Esophagus muscularis mucosa (tissue), 4 donors: Measurements from ENCODE around the gene ABCA2. TPM values are rescaled to one million over a fixed set of nuclear protein-coding genes. Genes with fewer than 3 reads are reported as not detected.

Source experiments
- DNase-seq: peaks from one replicate; pipeline ENCODE4 v3.0.0-alpha.2; 2017; ENCODE audit errors: extremely low spot score
- H3K27ac ChIP-seq, 4 donors: fragments of 200-600 bp; sonication (generic); replicated peaks in 1 of 4; 1 replicate in 3 of 4; 2 replicates in 1 of 4; pipeline ENCODE4 v1.5.1; 2016 to 2019; ENCODE audit warnings: mild to moderate bottlenecking in 1 of 4
- H3K27me3 ChIP-seq, 4 donors: fragments of 200-600 bp; sonication (generic); one replicate each; pipeline versions ENCODE4 v1.5.1 to v1.6.0; 2016 to 2019
- H3K36me3 ChIP-seq, 4 donors: fragments of 200-600 bp; sonication (generic); one replicate each; pipeline ENCODE4 v1.5.1; 2016 to 2019
- H3K4me1 ChIP-seq, 4 donors: fragments of 200-600 bp; sonication (generic); one replicate each; pipeline ENCODE4 v1.5.1; 2016 to 2019
- H3K4me3 ChIP-seq, 4 donors: fragments of 200-600 bp; sonication (generic); 1 replicate in 2 of 4; 2 replicates in 2 of 4; pipeline ENCODE4 v1.5.1; 2016 to 2019; ENCODE audit warnings: mild to moderate bottlenecking in 4 of 4, moderate library complexity in 1 of 4
- H3K9me3 ChIP-seq, 4 donors: fragments of 200-600 bp; sonication (generic); 1 replicate in 3 of 4; 2 replicates in 1 of 4; pipeline ENCODE4 v1.5.1; 2016 to 2019
- EP300 ChIP-seq: sonication (generic); formaldehyde crosslinking; IDR thresholded peaks from one replicate; pipeline ENCODE4 v1.6.1; 2017; ENCODE audit warnings: antibody characterized with exemption
- POLR2A ChIP-seq: fragments of 450-650 bp; IDR thresholded peaks from one replicate; pipeline ENCODE4 v1.6.1; 2017; ENCODE audit warnings: antibody characterized with exemption, moderate library complexity, mild to moderate bottlenecking, low read depth
- POLR2AphosphoS5 ChIP-seq, 2 donors: sonication (generic); formaldehyde crosslinking; IDR thresholded peaks; one replicate each; pipeline ENCODE4 v1.6.1; 2017; ENCODE audit warnings: antibody characterized with exemption in 2 of 2
- WGBS: methylation state at CpG from one replicate; pipeline ENCODE4 v1.1.5; 2018; 5-methylcytosine and 5-hydroxymethylcytosine counted together
- intact Hi-C: fragments of 100-400 bp; cut with DNase I; formaldehyde crosslinking; loops from one replicate; pipeline ENCODE4 v1.15.1; 2023
- total RNA-seq, 4 donors: library from RNA; depleted of rRNA; stranded (reverse); fragments of >200 nt; gene quantifications; one replicate each; pipeline versions ENCODE4 v1.1.0 to v1.2.1, GENCODE V29; 2016
- TF ChIP-seq, protein P1 (sequence below), 3 experiments: fragments of 200-600 bp in 2 of 3; fragments of 450-650 bp in 1 of 3; sonication (generic) in 2 of 3; IDR thresholded peaks; one replicate each; pipeline ENCODE4 v1.5.1; 2017 to 2019; ENCODE audit warnings: antibody characterized with exemption in 3 of 3, mild to moderate bottlenecking in 2 of 3, moderate library complexity in 1 of 3

The ABCA2 gene
- total RNA-seq, 4 donors from 2014 or later: 17.4 to 30.9 (median 21.6) TPM

GRCh38 chr9:137002646-137003041, 25.4 kb downstream of the ABCA2 start:
- peaks cover 0 to 3% (median 0%) of the 10 kb centered on the region in 4 donors for H3K9me3 ChIP-seq
- H3K27ac ChIP-seq: no peak overlapping the region
- WGBS: 83% methylated on average over 10 of the region's 10 CpGs
- H3K4me1 ChIP-seq: peaks cover 0 to 8% (median 4%) of the 10 kb centered on the region in 4 donors
- peaks cover 0 to 2% (median 0%) of the 10 kb centered on the region in 4 donors for H3K36me3 ChIP-seq
- TF ChIP-seq, protein P1, sequence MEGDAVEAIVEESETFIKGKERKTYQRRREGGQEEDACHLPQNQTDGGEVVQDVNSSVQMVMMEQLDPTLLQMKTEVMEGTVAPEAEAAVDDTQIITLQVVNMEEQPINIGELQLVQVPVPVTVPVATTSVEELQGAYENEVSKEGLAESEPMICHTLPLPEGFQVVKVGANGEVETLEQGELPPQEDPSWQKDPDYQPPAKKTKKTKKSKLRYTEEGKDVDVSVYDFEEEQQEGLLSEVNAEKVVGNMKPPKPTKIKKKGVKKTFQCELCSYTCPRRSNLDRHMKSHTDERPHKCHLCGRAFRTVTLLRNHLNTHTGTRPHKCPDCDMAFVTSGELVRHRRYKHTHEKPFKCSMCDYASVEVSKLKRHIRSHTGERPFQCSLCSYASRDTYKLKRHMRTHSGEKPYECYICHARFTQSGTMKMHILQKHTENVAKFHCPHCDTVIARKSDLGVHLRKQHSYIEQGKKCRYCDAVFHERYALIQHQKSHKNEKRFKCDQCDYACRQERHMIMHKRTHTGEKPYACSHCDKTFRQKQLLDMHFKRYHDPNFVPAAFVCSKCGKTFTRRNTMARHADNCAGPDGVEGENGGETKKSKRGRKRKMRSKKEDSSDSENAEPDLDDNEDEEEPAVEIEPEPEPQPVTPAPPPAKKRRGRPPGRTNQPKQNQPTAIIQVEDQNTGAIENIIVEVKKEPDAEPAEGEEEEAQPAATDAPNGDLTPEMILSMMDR (IDR thresholded peaks at IDR 0.05): no peak
- TF ChIP-seq EP300 (no peak), POLR2AphosphoS5 (IDR thresholded peaks at IDR 0.05) (no peak), POLR2A (no peak)
- intact Hi-C loops: no loop called here
- no peak for DNase-seq
- no peak overlapping the region for H3K4me3 ChIP-seq
- H3K27me3 ChIP-seq: peaks cover 0 to 11% (median 0%) of the 10 kb centered on the region in 4 donors

DNA sequence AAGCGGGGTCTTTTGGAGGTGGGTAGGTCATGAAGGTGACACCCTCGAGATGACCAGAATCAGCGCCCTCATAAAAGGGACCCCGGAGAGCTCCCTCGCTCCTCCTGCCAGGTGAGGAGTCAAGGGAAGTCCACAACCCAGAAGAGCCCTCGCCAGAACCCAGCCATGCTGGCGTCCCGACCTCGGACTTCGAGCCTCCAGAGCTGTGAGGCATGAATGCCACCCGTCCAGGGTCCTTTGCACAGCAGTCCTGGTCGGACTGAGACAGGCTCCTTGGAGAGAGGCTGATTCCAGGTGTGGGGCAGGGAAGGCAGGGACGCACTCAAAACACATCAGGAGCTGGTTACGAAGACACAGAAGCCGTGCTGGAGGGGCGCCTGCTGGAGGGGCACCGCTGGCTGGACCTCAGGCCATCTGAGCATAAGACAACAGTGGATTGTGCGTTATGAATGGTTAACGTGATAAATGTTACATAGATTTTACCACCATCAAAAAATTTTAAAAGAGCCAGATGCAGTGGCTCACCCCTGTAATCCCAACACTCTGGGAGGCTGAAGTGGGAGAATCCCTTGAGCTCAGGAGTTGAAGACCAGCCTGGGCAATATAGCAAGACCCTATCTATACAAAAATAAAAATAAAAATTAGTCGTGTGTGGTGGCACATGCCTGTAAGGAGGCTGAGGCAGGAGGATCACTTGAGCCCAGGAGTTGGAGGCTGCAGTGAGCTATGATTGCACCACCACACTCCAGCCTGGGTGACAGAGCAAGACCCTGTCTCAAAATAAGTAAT, 26.0 kb downstream of the ABCA2 start:
- DNase-seq: no peak
- TF ChIP-seq EP300 (no peak), POLR2AphosphoS5 (IDR thresholded peaks at IDR 0.05) (no peak), POLR2A (no peak)
- TF ChIP-seq, protein P1 (IDR thresholded peaks at IDR 0.05): no peak
- intact Hi-C loops: no loop called here
- Histone ChIP-seq H3K9me3 (peaks cover 0 to 3% (median 0%) of the 10 kb centered on the region in 4 donors), H3K27ac (no peak overlapping the region), H3K36me3 (no peaks in the 10 kb centered on the region), H3K27me3 (peaks cover 0 to 17% (median under 1%) of the 10 kb centered on the region in 4 donors), H3K4me1 (peaks cover 0 to 4% (median 2%) of the 10 kb centered on the region in 4 donors), H3K4me3 (no peak overlapping the region)
- WGBS: 85% methylated on average over 20 of the region's 20 CpGs

- no peak for TF ChIP-seq POLR2AphosphoS5 (IDR thresholded peaks at IDR 0.05)
- no peak for TF ChIP-seq POLR2A
- TF ChIP-seq, protein P1 (IDR thresholded peaks at IDR 0.05): no peak
- Histone ChIP-seq H3K36me3 (no peaks in the 10 kb centered on the region), H3K27me3 (peaks cover 0 to 34% (median 8%) of the 10 kb centered on the region in 4 donors), H3K4me1 (peaks cover 14 to 19% (median 17%) of the 10 kb centered on the region in 4 donors), H3K4me3 (no peak overlapping the region), H3K9me3 (peaks cover 0 to 3% (median 0%) of the 10 kb centered on the region in 4 donors), H3K27ac (no peak overlapping the region)
- 72% methylated on average over 10 of the region's 10 CpGs for WGBS
- no peak for DNase-seq
- intact Hi-C loops: no loop called here
These were observed 27.7 kb downstream of the ABCA2 start for GRCh38 chr9:137000177-137000930.

DNA sequence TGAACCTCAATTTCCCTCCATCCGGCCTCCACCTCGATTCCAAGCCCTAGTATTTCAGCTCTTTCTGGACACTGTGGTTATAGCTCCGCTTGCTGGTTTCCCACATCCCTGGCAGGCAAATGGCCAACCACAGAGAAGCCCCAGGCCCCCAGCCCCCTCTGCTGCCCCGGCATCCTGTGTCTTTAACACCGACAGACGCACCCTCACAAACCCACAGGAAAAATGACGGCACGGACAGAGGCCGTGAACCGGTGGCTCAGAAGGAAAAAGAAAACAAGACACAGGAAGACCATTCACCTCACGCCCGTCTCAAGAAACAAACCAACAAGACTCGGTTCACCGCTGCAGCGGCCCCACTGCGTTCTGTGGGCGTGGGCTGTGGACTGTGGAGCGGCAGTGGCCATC, 30.2 kb downstream of the ABCA2 start:
- WGBS: 43% methylated on average over 18 of the region's 18 CpGs

GRCh38 chr9:136997371-136997770, 30.7 kb downstream of the ABCA2 start:
- 91% methylated on average over 7 of the region's 10 CpGs for WGBS
- no peak overlapping the region for H3K27ac ChIP-seq
- no peak overlapping the region for H3K4me3 ChIP-seq
- TF ChIP-seq POLR2A: no peak
- TF ChIP-seq, protein P1 (IDR thresholded peaks at IDR 0.05): no peak
- no peak for TF ChIP-seq POLR2AphosphoS5 (IDR thresholded peaks at IDR 0.05)
- TF ChIP-seq EP300: no peak
- intact Hi-C loops: no loop called here
- no peak for DNase-seq
- no peaks in the 10 kb centered on the region for H3K9me3 ChIP-seq
- H3K4me1 ChIP-seq: peaks cover 27 to 48% (median 43%) of the 10 kb centered on the region in 4 donors
- peaks cover 0 to 60% (median 14%) of the 10 kb centered on the region in 4 donors for H3K27me3 ChIP-seq
- H3K36me3 ChIP-seq: peaks cover 4 to 18% (median 14%) of the 10 kb centered on the region in 4 donors

More for the DNA sequence above, 30.2 kb downstream of the ABCA2 start:
- DNase-seq: no peak
- Histone ChIP-seq H3K36me3 (peaks cover 4 to 18% (median 14%) of the 10 kb centered on the region in 4 donors), H3K9me3 (no peaks in the 10 kb centered on the region), H3K27me3 (peaks cover 0 to 59% (median 14%) of the 10 kb centered on the region in 4 donors), H3K4me3 (no peak overlapping the region), H3K27ac (no peak overlapping the region), H3K4me1 (peaks cover 26 to 43% (median 39%) of the 10 kb centered on the region in 4 donors)
- no peak for TF ChIP-seq POLR2AphosphoS5 (IDR thresholded peaks at IDR 0.05)
- intact Hi-C loops: no loop called here
